Spleen (tissue), 11 donors: ENCODE results near the gene TBXA2R. TPM values are rescaled to one million over a fixed set of nuclear protein-coding genes. Genes with fewer than 3 reads are reported as not detected.
"Not testable (repeated sequence)": the region's sequence is repeated elsewhere in the genome, so short reads cannot be mapped to it uniquely, and the experiment has no call there.

Source experiments
- DNase-seq: peaks from one replicate; pipeline ENCODE4 v3.0.0-alpha.2; 2020
- H3K27ac ChIP-seq, 8 donors: fragments of 200-600 bp; sonication (generic) in 7 of 8; 1 replicate in 4 of 8; 2 replicates in 4 of 8; pipeline versions ENCODE4 v1.5.0 to v1.8.0; 2016 to 2021; ENCODE audit warnings: inconsistent platforms in 4 of 8, mild to moderate bottlenecking in 4 of 8, moderate library complexity in 1 of 8
- H3K27me3 ChIP-seq, 7 donors: fragments of 200-600 bp; sonication (generic) in 6 of 7; replicated peaks in 1 of 7; 1 replicate in 4 of 7; 2 replicates in 3 of 7; pipeline versions ENCODE4 v1.5.0 to v1.8.0; 2016 to 2021; ENCODE audit warnings: inconsistent platforms in 3 of 7, mild to moderate bottlenecking in 1 of 7
- H3K36me3 ChIP-seq, 6 donors: fragments of 200-600 bp; sonication (generic) in 5 of 6; 1 replicate in 4 of 6; 2 replicates in 2 of 6; pipeline versions ENCODE4 v1.5.0 to v1.8.0; 2016 to 2021; ENCODE audit warnings: inconsistent platforms in 2 of 6
- H3K4me1 ChIP-seq, 6 donors: fragments of 200-600 bp; sonication (generic) in 5 of 6; 1 replicate in 3 of 6; 2 replicates in 3 of 6; pipeline versions ENCODE4 v1.5.0 to v1.8.0; 2016 to 2021; ENCODE audit warnings: inconsistent platforms in 3 of 6
- H3K4me3 ChIP-seq, 8 donors: fragments of 200-600 bp; sonication (generic) in 7 of 8; 1 replicate in 4 of 8; 2 replicates in 4 of 8; pipeline versions ENCODE4 v1.5.0 to v1.8.0; 2016 to 2021; ENCODE audit warnings: inconsistent platforms in 4 of 8, mild to moderate bottlenecking in 4 of 8, moderate library complexity in 2 of 8
- H3K9me3 ChIP-seq, 8 donors: fragments of 200-600 bp; sonication (generic) in 7 of 8; 1 replicate in 4 of 8; 2 replicates in 4 of 8; pipeline versions ENCODE4 v1.5.0 to v1.8.0; 2016 to 2021; ENCODE audit warnings: inconsistent platforms in 4 of 8
- POLR2A ChIP-seq, 3 donors: fragments of 450-650 bp; IDR thresholded peaks; one replicate each; pipeline ENCODE4 v1.5.1; 2017; ENCODE audit warnings: antibody characterized with exemption in 3 of 3, mild to moderate bottlenecking in 1 of 3
- POLR2AphosphoS5 ChIP-seq, 3 donors: sonication (generic); formaldehyde crosslinking; IDR thresholded peaks; one replicate each; pipeline ENCODE4 v1.5.1; 2017; ENCODE audit warnings: antibody characterized with exemption in 3 of 3
- WGBS, 5 donors: extraction: QIAGEN DNeasy Blood & Tissue Kit in 3 of 5; methylation state at CpG; one replicate each; pipeline versions ENCODE4 v1.1.5 to v1.1.7; 2013 to 2018; 5-methylcytosine and 5-hydroxymethylcytosine counted together
- intact Hi-C: fragments of 100-400 bp; cut with DNase I; formaldehyde crosslinking; loops from one replicate; pipeline ENCODE4 v1.15.0; 2023; ENCODE audit warnings: low total_unique reads
- polyA plus RNA-seq, 3 donors: library from polyadenylated mRNA; stranded (reverse); fragments of 200-250 nt; gene quantifications; one replicate each; pipeline ENCODE4 v1.2.1, GENCODE V29; 2013
- total RNA-seq, 7 donors: library from RNA; depleted of rRNA in 3 of 7; stranded (reverse); fragments of >200 nt in 3 of 7; fragmentation: NEBNext Ultra II Directional in 4 of 7; extraction: Animal tissue kit (Norgen Biotek cat#: 25700) in 4 of 7; gene quantifications; one replicate each; pipeline versions ENCODE4 v1.1.0 to v1.2.1, GENCODE V29; 2016 to 2021
- TF ChIP-seq, protein P1 (sequence below), 11 experiments: fragments of 200-600 bp in 7 of 11; fragments of 450-650 bp in 4 of 11; sonication (generic) in 4 of 11; IDR thresholded peaks in 8 of 11; conservative IDR thresholded peaks in 3 of 11; 1 replicate in 7 of 11; 2 replicates in 4 of 11; pipeline versions ENCODE4 v1.4.0 to v1.8.0; 2016 to 2021; ENCODE audit warnings: antibody characterized with exemption in 11 of 11, inconsistent platforms in 4 of 11, mild to moderate bottlenecking in 1 of 11
- donor health status: healthy with polysubstance abuse.
- donor health status: DM: no; HTN: no; CAD: no; lungs with moderate emphysema.
- donor health status: DM: no; HTN: no; CAD: no.
- donor health status: Bipolar disorder and iron deficiency.
- donor health status: healthy.
- donor health status: DM: no; HTN: no; CAD: no.
- donor health status: DM: yes; HTN: yes; CAD: no.

The TBXA2R gene
- total and polyA plus RNA-seq, 10 donors = 2.1 to 16.1 (median 10.5) TPM

DNA sequence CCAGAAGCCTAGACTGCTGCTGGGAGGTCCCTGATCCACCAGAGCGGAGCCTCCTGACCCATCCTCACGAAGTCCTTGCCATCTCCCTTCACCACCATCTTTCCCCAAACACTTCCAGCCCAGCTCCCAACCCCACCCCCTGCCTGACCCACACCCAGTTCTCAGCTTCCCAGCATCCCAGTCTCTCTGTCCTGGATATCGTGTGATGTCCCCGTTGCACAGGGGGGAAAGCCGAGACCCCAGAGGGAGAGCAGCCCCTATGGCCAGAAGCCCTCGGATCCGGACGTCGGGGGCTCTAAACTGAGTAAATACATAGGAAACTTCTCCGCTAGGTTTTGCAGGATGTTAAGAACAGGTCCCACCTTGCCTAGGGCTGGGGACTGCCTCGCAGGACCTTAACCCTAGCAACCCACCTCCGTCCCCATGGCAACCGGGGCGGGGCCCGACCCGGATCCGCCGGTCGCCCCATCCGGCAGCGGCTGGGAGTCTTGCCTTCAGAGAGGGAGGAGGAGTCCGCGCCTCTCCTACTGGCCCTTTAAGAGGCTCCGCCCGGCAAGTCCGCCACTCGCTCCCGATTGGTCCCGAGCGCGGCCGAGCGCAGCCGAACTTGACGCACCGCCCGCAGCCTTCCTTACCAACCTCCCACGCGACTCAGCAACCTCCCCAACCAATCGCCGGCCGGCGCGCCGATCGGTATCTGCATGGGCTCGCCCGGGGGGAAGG lies 34.4 kb downstream of the TBXA2R start:
- Histone ChIP-seq H3K9me3 (no peaks in the 10 kb centered on the region), H3K4me1 (peaks cover 0 to 46% (median 30%) of the 10 kb centered on the region in 6 donors), H3K36me3 (peaks cover 0 to 29% (median 4%) of the 10 kb centered on the region in 6 donors), H3K27ac (peak overlapping the region in 7 of 8 donors; percentile 7 to 94 (median 89)), H3K27me3 (no peaks in the 10 kb centered on the region), H3K4me3 (peak overlapping the region; percentile 20 to 98 (median 92))
- TF ChIP-seq POLR2A (IDR thresholded peaks at IDR 0.05) (no peak), POLR2AphosphoS5 (IDR thresholded peaks at IDR 0.05) (peak; percentile 32 to 81 (median 71))
- TF ChIP-seq, protein P1, sequence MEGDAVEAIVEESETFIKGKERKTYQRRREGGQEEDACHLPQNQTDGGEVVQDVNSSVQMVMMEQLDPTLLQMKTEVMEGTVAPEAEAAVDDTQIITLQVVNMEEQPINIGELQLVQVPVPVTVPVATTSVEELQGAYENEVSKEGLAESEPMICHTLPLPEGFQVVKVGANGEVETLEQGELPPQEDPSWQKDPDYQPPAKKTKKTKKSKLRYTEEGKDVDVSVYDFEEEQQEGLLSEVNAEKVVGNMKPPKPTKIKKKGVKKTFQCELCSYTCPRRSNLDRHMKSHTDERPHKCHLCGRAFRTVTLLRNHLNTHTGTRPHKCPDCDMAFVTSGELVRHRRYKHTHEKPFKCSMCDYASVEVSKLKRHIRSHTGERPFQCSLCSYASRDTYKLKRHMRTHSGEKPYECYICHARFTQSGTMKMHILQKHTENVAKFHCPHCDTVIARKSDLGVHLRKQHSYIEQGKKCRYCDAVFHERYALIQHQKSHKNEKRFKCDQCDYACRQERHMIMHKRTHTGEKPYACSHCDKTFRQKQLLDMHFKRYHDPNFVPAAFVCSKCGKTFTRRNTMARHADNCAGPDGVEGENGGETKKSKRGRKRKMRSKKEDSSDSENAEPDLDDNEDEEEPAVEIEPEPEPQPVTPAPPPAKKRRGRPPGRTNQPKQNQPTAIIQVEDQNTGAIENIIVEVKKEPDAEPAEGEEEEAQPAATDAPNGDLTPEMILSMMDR (IDR thresholded peaks at IDR 0.05 in 8 of 11, conservative IDR thresholded peaks at IDR 0.05 in 3 of 11) = peak in 3 of 11 experiments; percentile 18 to 30 (median 20)
- intact Hi-C loops = no loop called here
- WGBS, 5 donors = 2 to 6% (median 3%) methylated on average over 15 to 48 of the region's 48 CpGs
- peak; percentile 100 for DNase-seq

DNA sequence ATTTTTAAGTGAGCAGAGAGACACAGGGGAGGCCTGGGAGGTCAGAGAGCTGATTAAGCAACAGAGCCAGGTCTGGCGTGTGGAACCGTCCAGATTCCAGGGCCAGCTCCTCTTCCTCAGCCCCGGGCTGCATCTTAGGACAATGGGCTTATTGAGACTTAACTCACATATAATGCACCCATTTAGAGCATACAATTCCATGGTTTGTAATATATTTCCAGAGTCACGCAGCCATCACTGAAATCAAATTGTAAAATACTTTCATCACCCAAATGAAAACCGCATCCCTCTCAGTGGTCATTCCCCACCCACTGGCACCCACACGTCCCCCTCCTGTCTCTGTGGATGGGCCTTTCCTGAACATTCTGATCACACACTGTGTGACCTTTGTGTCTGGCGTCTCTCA lies 36.1 kb downstream of the TBXA2R start:
- no peak for DNase-seq
- WGBS, 5 donors = 81 to 92% (median 84%) methylated on average over 7 of the region's 7 CpGs
- peaks cover 0 to 35% (median 19%) of the 10 kb centered on the region in 6 donors for H3K4me1 ChIP-seq
- no peaks in the 10 kb centered on the region for H3K9me3 ChIP-seq
- H3K27ac ChIP-seq = no peak overlapping the region
- H3K36me3 ChIP-seq = peaks cover 0 to 15% (median 2%) of the 10 kb centered on the region in 6 donors
- no peak for TF ChIP-seq POLR2AphosphoS5 (IDR thresholded peaks at IDR 0.05)
- no peak for TF ChIP-seq POLR2A (IDR thresholded peaks at IDR 0.05)
- TF ChIP-seq, protein P1 (IDR thresholded peaks at IDR 0.05 in 8 of 11, conservative IDR thresholded peaks at IDR 0.05 in 3 of 11) = no peak
- H3K27me3 ChIP-seq = no peaks in the 10 kb centered on the region
- no peak overlapping the region for H3K4me3 ChIP-seq
- intact Hi-C loops = no loop called here

DNA sequence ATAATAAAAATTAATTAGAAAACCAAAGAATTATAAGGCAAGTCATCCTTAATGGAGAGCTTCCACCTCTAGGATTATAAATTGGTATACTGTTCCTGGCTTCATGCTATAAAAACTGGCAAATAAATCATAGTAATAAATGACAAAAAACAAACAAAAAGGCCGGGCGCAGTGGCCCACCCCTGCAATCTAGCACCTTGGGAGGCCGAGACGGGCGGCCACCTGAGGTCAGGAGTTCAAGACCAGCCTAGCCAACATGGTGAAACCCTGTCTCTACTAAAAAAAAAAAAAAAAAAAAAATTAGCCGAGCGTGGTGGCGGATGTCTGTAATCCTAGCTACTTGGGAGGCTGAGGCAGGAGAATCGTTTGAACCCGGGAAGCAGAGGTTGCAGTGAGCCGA lies 36.6 kb downstream of the TBXA2R start:
- H3K36me3 ChIP-seq, H3K4me3 ChIP-seq, H3K27ac ChIP-seq, DNase-seq, H3K27me3 ChIP-seq, intact Hi-C loops, H3K9me3 ChIP-seq: not testable (repeated sequence)
- H3K4me1 ChIP-seq = peaks cover 0 to 33% (median 19%) of the 10 kb centered on the region in 6 donors
- WGBS, 5 donors = 90 to 94% (median 92%) methylated on average over 10 to 11 of the region's 11 CpGs

DNA sequence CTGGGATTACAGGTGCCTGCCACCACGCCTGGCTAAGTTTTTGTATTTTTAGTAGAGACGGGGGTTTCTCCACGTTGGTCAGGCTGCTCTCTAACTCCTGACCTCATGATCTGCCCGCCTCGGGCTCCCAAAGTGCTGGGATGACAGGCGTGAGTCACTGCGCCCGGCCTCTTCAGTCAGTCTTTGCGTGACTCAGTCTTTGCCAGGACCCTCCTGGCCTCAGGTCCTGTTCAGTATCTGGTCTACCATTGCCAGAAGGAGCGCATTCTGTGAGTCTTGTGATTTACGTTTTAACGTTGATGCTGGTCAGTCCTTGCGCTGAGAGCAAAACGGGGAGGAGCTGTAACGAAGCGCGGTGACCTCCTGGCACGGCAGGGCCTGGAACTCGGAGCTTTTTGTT lies 41.5 kb downstream of the TBXA2R start:
- intact Hi-C loops = no loop called here
- no peaks in the 10 kb centered on the region for H3K36me3 ChIP-seq
- no peak for DNase-seq
- H3K4me1 ChIP-seq = peaks cover 0 to 12% (median 5%) of the 10 kb centered on the region in 6 donors
- no peak overlapping the region for H3K4me3 ChIP-seq
- no peaks in the 10 kb centered on the region for H3K9me3 ChIP-seq
- no peaks in the 10 kb centered on the region for H3K27me3 ChIP-seq
- no peak overlapping the region for H3K27ac ChIP-seq
- WGBS, 5 donors = 88 to 95% (median 92%) methylated on average over 19 of the region's 19 CpGs
- no peak for TF ChIP-seq POLR2AphosphoS5 (IDR thresholded peaks at IDR 0.05)
- TF ChIP-seq POLR2A (IDR thresholded peaks at IDR 0.05) = no peak
- TF ChIP-seq, protein P1 (IDR thresholded peaks at IDR 0.05 in 8 of 11, conservative IDR thresholded peaks at IDR 0.05 in 3 of 11) = no peak
